ENCODE results near the gene CES3.

The CES3 gene

GRCh38 chr16:66947302-66948065 is 13.6 kb upstream of the CES3 start:
- TF ChIP-seq CTCF (conservative IDR thresholded peaks at IDR 0.05; ENCODE audit: low read depth, low read length), result peak; percentile 89
- DNase-seq (ENCODE audit: low read depth), result no peak
- peak overlapping the region; percentile 46 for H3K4me3 ChIP-seq (ENCODE audit: low read length)

- peak overlapping the region; percentile 46 for H3K4me3 ChIP-seq (ENCODE audit: low read length)
- no peak for TF ChIP-seq CTCF (conservative IDR thresholded peaks at IDR 0.05; ENCODE audit: low read depth, low read length)
- no peak for DNase-seq (ENCODE audit: low read depth)
Observed at GRCh38 chr16:66948134-66948836, 12.8 kb upstream of the CES3 start.

- TF ChIP-seq CTCF (conservative IDR thresholded peaks at IDR 0.05; ENCODE audit: low read depth, low read length), result no peak
- no peak overlapping the region for H3K4me3 ChIP-seq (ENCODE audit: low read length)
- DNase-seq (ENCODE audit: low read depth), result no peak
Observed at GRCh38 chr16:66948837-66949225, 12.2 kb upstream of the CES3 start.

GRCh38 chr16:66949472-66949871 is 11.6 kb upstream of the CES3 start:
- no peak overlapping the region for H3K4me3 ChIP-seq (ENCODE audit: low read length)
- no peak for TF ChIP-seq CTCF (conservative IDR thresholded peaks at IDR 0.05; ENCODE audit: low read depth, low read length)
- DNase-seq (ENCODE audit: low read depth), result no peak

GRCh38 chr16:66950437-66950836 is 10.6 kb upstream of the CES3 start:
- no peak overlapping the region for H3K4me3 ChIP-seq (ENCODE audit: low read length)
- no peak for DNase-seq (ENCODE audit: low read depth)

GRCh38 chr16:66950971-66951790 is 9.9 kb upstream of the CES3 start:
- TF ChIP-seq CTCF (conservative IDR thresholded peaks at IDR 0.05; ENCODE audit: low read depth, low read length), result no peak
- no peak overlapping the region for H3K4me3 ChIP-seq (ENCODE audit: low read length)
- no peak for DNase-seq (ENCODE audit: low read depth)

More at GRCh38 chr16:66950437-66950836, 10.6 kb upstream of the CES3 start:
- no peak for TF ChIP-seq CTCF (conservative IDR thresholded peaks at IDR 0.05; ENCODE audit: low read depth, low read length)
